ENCODE data around the gene PSTPIP2. TPM values are rescaled to one million over a fixed set of nuclear protein-coding genes. Genes with fewer than 3 reads are reported as not detected.

PSTPIP2 gene
- total and polyA plus RNA-seq, 2 experiments from 2014 or later, result 1.4 to 2.6 TPM

DNA sequence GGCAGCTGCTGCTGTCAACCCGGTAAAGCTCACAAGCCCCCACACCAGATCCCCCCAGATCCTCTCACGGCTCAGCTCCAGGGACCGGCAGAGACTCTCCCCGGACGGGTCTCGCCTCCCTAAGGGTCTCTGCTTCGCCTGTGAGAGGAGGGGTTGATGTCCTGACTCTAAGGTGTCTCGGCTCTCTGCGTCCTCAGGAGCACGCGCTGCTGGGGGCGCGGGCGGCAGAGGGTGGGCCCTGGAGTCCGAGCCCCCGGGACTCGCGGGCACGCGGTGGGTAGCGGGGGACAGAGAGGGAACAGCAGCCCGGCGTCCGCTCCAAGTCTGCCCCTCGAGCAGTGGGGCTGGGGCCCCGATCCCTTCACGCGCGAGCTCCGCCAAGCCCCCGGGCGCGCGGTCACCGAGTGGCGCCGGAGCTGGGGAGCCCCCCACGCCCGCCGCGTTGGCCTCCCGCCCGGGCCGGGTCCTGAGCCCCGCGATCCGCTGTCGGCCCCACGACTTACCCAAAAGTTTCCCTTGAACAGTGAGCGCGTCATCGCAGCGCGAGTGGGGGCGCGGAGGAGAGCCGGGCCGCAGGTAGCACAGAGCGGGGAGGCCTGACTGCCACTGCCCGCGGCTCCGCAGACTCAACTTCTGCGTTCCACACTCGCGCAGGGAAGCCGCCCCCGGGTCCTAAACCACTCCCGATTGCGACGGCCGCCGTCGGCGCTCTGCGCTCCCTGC, at the start of gene PSTPIP2 (continued):
- TF ChIP-seq, protein P1, sequence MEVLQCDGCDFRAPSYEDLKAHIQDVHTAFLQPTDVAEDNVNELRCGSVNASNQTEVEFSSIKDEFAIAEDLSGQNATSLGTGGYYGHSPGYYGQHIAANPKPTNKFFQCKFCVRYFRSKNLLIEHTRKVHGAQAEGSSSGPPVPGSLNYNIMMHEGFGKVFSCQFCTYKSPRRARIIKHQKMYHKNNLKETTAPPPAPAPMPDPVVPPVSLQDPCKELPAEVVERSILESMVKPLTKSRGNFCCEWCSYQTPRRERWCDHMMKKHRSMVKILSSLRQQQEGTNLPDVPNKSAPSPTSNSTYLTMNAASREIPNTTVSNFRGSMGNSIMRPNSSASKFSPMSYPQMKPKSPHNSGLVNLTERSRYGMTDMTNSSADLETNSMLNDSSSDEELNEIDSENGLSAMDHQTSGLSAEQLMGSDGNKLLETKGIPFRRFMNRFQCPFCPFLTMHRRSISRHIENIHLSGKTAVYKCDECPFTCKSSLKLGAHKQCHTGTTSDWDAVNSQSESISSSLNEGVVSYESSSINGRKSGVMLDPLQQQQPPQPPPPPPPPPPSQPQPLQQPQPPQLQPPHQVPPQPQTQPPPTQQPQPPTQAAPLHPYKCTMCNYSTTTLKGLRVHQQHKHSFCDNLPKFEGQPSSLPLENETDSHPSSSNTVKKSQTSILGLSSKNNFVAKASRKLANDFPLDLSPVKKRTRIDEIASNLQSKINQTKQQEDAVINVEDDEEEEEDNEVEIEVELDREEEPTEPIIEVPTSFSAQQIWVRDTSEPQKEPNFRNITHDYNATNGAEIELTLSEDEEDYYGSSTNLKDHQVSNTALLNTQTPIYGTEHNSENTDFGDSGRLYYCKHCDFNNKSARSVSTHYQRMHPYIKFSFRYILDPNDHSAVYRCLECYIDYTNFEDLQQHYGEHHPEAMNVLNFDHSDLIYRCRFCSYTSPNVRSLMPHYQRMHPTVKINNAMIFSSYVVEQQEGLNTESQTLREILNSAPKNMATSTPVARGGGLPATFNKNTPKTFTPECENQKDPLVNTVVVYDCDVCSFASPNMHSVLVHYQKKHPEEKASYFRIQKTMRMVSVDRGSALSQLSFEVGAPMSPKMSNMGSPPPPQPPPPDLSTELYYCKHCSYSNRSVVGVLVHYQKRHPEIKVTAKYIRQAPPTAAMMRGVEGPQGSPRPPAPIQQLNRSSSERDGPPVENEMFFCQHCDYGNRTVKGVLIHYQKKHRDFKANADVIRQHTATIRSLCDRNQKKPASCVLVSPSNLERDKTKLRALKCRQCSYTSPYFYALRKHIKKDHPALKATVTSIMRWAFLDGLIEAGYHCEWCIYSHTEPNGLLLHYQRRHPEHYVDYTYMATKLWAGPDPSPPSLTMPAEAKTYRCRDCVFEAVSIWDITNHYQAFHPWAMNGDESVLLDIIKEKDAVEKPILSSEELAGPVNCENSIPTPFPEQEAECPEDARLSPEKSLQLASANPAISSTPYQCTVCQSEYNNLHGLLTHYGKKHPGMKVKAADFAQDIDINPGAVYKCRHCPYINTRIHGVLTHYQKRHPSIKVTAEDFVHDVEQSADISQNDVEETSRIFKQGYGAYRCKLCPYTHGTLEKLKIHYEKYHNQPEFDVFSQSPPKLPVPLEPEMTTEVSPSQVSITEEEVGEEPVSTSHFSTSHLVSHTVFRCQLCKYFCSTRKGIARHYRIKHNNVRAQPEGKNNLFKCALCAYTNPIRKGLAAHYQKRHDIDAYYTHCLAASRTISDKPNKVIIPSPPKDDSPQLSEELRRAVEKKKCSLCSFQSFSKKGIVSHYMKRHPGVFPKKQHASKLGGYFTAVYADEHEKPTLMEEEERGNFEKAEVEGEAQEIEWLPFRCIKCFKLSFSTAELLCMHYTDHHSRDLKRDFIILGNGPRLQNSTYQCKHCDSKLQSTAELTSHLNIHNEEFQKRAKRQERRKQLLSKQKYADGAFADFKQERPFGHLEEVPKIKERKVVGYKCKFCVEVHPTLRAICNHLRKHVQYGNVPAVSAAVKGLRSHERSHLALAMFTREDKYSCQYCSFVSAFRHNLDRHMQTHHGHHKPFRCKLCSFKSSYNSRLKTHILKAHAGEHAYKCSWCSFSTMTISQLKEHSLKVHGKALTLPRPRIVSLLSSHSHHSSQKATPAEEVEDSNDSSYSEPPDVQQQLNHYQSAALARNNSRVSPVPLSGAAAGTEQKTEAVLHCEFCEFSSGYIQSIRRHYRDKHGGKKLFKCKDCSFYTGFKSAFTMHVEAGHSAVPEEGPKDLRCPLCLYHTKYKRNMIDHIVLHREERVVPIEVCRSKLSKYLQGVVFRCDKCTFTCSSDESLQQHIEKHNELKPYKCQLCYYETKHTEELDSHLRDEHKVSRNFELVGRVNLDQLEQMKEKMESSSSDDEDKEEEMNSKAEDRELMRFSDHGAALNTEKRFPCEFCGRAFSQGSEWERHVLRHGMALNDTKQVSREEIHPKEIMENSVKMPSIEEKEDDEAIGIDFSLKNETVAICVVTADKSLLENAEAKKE (CRISPR knock-in tag; IDR thresholded peaks at IDR 0.05), result no peak

DNA sequence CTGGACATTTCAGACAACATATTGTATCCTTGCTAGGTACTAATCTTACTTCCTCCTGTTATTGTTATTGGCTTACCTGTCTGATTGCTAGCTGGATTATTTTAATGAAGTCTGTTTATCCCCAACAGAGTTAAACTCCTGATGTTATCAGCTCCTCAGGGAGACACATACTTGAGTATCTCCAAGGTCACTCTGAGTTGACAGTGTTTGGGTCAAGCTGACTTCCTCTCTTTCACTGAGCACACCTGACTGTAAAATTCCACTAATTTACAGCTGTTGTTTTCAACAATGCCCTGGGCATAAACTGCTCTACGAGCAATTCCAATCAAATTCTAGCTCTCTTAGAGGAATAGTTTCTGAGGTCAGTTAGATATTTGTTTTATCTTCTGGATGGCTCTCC, 41.7 kb upstream of the PSTPIP2 start:
- Mint-ChIP-seq H3K36me3 (ENCODE audit: low read depth) (peaks cover 69% of the 10 kb centered on the region), H3K9me3 (no peaks in the 10 kb centered on the region), H3K27me3 (ENCODE audit: insufficient read depth, low read depth, poor library complexity) (peaks cover 2% of the 10 kb centered on the region), H3K27ac (no peak overlapping the region), H3K4me1 (no peaks in the 10 kb centered on the region), H3K4me3 (no peak overlapping the region)
- DNase-seq (ENCODE audit: low spot score) (no peak), ATAC-seq (no peak)
- Histone ChIP-seq H3K27ac (ENCODE audit: low read depth) (0 out of 2 replicates have a peak overlapping the region, but pooled peaks have one; percentile 30), H3F3A (replicated peaks; ENCODE audit: low read depth) (no peaks in the 10 kb centered on the region), H3K4me2 (no peak overlapping the region), H3K4me1 (ENCODE audit: insufficient read depth) (no peaks in the 10 kb centered on the region), H3K36me3 (ENCODE audit: insufficient read depth) (peaks cover 20% of the 10 kb centered on the region; the same call in 1 of the 2 replicates), H3K79me2 (replicated peaks; ENCODE audit: insufficient read depth) (peaks cover 22% of the 10 kb centered on the region; the same call in 1 of the 2 replicates), H3K4me3 (no peak overlapping the region), H4K20me1 (replicated peaks; ENCODE audit: insufficient read depth) (peaks cover 10% of the 10 kb centered on the region), H2AFZ (no peak overlapping the region), H3K9me2 (ENCODE audit: insufficient read depth) (no peaks in the 10 kb centered on the region), H3K27me3 (ENCODE audit: insufficient read depth) (no peaks in the 10 kb centered on the region)
- TF ChIP-seq, protein P2, sequence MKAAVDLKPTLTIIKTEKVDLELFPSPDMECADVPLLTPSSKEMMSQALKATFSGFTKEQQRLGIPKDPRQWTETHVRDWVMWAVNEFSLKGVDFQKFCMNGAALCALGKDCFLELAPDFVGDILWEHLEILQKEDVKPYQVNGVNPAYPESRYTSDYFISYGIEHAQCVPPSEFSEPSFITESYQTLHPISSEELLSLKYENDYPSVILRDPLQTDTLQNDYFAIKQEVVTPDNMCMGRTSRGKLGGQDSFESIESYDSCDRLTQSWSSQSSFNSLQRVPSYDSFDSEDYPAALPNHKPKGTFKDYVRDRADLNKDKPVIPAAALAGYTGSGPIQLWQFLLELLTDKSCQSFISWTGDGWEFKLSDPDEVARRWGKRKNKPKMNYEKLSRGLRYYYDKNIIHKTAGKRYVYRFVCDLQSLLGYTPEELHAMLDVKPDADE (IDR thresholded peaks at IDR 0.05), result no peak
- TF ChIP-seq, protein P1 (CRISPR knock-in tag; IDR thresholded peaks at IDR 0.05), result no peak
- no peak for TF ChIP-seq EZH2 (IDR thresholded peaks at IDR 0.05; ENCODE audit: low read depth, unreplicated experiment)
- TF ChIP-seq ZNF331 (CRISPR knock-in tag; IDR thresholded peaks at IDR 0.05; ENCODE audit: low read depth), result no peak
- no peak for TF ChIP-seq POLR2AphosphoS5 (IDR thresholded peaks at IDR 0.05; ENCODE audit: low read depth)
- TF ChIP-seq CREB1 (CRISPR knock-in tag; IDR thresholded peaks at IDR 0.05; ENCODE audit: low read depth), result no peak
